Astrocyte (in vitro differentiated cells and primary cell): Measurements from ENCODE around the gene ANO4. TPM values are rescaled to one million over a fixed set of nuclear protein-coding genes. Genes with fewer than 3 reads are reported as not detected.

Experiments used
- DNase-seq: peaks from one replicate; pipeline ENCODE4 v3.0.0-alpha.2; 2010; ENCODE audit warnings: low read depth
- FAIRE-seq: peaks from 2 replicates; lab custom pipeline; 2011; peaks lifted over from hg19 to GRCh38; lab: Jason Lieb, UNC
- H2AFZ ChIP-seq: 2 replicates; pipeline ENCODE4 v1.6.0; 2012; ENCODE audit warnings: low read depth, low read length, inconsistent platforms
- H3K27ac ChIP-seq: 2 replicates; pipeline ENCODE4 v1.5.1; 2011; ENCODE audit warnings: low read depth, low read length, inconsistent platforms
- H3K27me3 ChIP-seq: 2 replicates; pipeline ENCODE4 v1.6.0; 2011; ENCODE audit warnings: low read length, inconsistent platforms; ENCODE audit not compliant: insufficient read depth
- H3K36me3 ChIP-seq: 2 replicates; pipeline ENCODE4 v1.5.1; 2011; ENCODE audit warnings: low read length, inconsistent platforms; ENCODE audit not compliant: insufficient read depth
- H3K4me1 ChIP-seq: 2 replicates; pipeline ENCODE4 v1.5.1; 2011; ENCODE audit warnings: low read length, inconsistent platforms; ENCODE audit not compliant: insufficient read depth
- H3K4me2 ChIP-seq: 2 replicates; pipeline ENCODE4 v1.6.0; 2012; ENCODE audit warnings: low read length, inconsistent platforms
- H3K4me3 ChIP-seq: 2 replicates; pipeline ENCODE4 v1.5.1; 2011; ENCODE audit warnings: low read depth, mild to moderate bottlenecking, low read length, inconsistent platforms; ENCODE audit not compliant: insufficient read depth
- H3K79me2 ChIP-seq: 2 replicates; pipeline ENCODE4 v1.6.0; 2012; ENCODE audit warnings: mild to moderate bottlenecking, low read length, inconsistent platforms; ENCODE audit not compliant: insufficient read depth
- H3K9ac ChIP-seq: 2 replicates; pipeline ENCODE4 v1.6.0; 2012; ENCODE audit warnings: mild to moderate bottlenecking, low read length, inconsistent platforms
- H3K9me3 ChIP-seq: 2 replicates; pipeline ENCODE4 v1.5.1; 2012; ENCODE audit warnings: low read depth, mild to moderate bottlenecking, low read length, inconsistent platforms; ENCODE audit not compliant: insufficient read depth
- H4K20me1 ChIP-seq: 2 replicates; pipeline ENCODE4 v1.6.0; 2012; ENCODE audit warnings: low read length, inconsistent platforms; ENCODE audit not compliant: insufficient read depth
- H3K27ac Mint-ChIP-seq: one replicate; pipeline ENCODE4 v1.8.0; 2021; ENCODE audit warnings: mild to moderate bottlenecking, mixed read lengths; ENCODE audit not compliant: unreplicated experiment
- H3K27me3 Mint-ChIP-seq: one replicate; pipeline ENCODE4 v1.8.0; 2021; ENCODE audit warnings: low read depth, mixed read lengths; ENCODE audit not compliant: unreplicated experiment
- H3K36me3 Mint-ChIP-seq: one replicate; pipeline ENCODE4 v1.8.0; 2021; ENCODE audit warnings: low read depth, mixed read lengths; ENCODE audit not compliant: unreplicated experiment
- H3K4me1 Mint-ChIP-seq: one replicate; pipeline ENCODE4 v1.8.0; 2021; ENCODE audit warnings: low read depth, mixed read lengths; ENCODE audit not compliant: unreplicated experiment
- H3K4me3 Mint-ChIP-seq: one replicate; pipeline ENCODE4 v1.8.0; 2021; ENCODE audit warnings: mild to moderate bottlenecking, moderate library complexity, mixed read lengths; ENCODE audit not compliant: unreplicated experiment
- H3K9me3 Mint-ChIP-seq: one replicate; pipeline ENCODE4 v1.8.0; 2021; ENCODE audit warnings: mild to moderate bottlenecking, mixed read lengths; ENCODE audit not compliant: unreplicated experiment
- CTCF ChIP-seq: IDR thresholded peaks from 2 replicates; pipeline ENCODE4 v1.5.1; 2011; ENCODE audit warnings: low read depth, mild to moderate bottlenecking, inconsistent platforms, low read length, moderate library complexity; ENCODE audit not compliant: insufficient read depth
- EZH2 ChIP-seq: IDR thresholded peaks from 2 replicates; pipeline ENCODE4 v1.6.1; 2012; ENCODE audit warnings: mild to moderate bottlenecking, low read length, inconsistent platforms; ENCODE audit not compliant: insufficient read depth
- total RNA-seq: library from RNA; stranded (reverse); gene quantifications from 2 replicates; pipeline ENCODE4 v1.2.1, GENCODE V29; 2021

The ANO4 gene
- total RNA-seq, 1 donor from 2014 or later = 41.3 TPM

- Mint-ChIP-seq H3K27me3 (no peaks in the 10 kb centered on the region), H3K27ac (no peak overlapping the region)
- no peaks in the 10 kb centered on the region for H3K79me2 ChIP-seq
Measured at GRCh38 chr12:100758083-100758482, 36.5 kb upstream of the ANO4 start.

GRCh38 chr12:100767371-100767770, 27.2 kb upstream of the ANO4 start:
- H3K4me1 Mint-ChIP-seq = no peaks in the 10 kb centered on the region
- Histone ChIP-seq H3K27me3 (no peaks in the 10 kb centered on the region), H2AFZ (no peak overlapping the region), H4K20me1 (no peaks in the 10 kb centered on the region), H3K4me1 (no peaks in the 10 kb centered on the region), H3K4me2 (no peak overlapping the region), H3K9me3 (no peaks in the 10 kb centered on the region), H3K27ac (no peak overlapping the region), H3K36me3 (no peaks in the 10 kb centered on the region), H3K9ac (no peak overlapping the region), H3K79me2 (no peaks in the 10 kb centered on the region), H3K4me3 (no peak overlapping the region)
- H3K36me3 Mint-ChIP-seq = peaks cover 4% of the 10 kb centered on the region
- H3K4me3 Mint-ChIP-seq = no peak overlapping the region
- no peak overlapping the region for H3K27ac Mint-ChIP-seq
- no peak for TF ChIP-seq CTCF
- TF ChIP-seq EZH2 = no peak
- H3K9me3 Mint-ChIP-seq = no peaks in the 10 kb centered on the region
- DNase-seq (no peak), FAIRE-seq (no peak)
- H3K27me3 Mint-ChIP-seq = no peaks in the 10 kb centered on the region

More at GRCh38 chr12:100758083-100758482, 36.5 kb upstream of the ANO4 start:
- Histone ChIP-seq H3K4me1 (no peaks in the 10 kb centered on the region), H3K27me3 (no peaks in the 10 kb centered on the region), H3K9ac (no peak overlapping the region), H3K27ac (no peak overlapping the region), H4K20me1 (no peaks in the 10 kb centered on the region), H3K36me3 (no peaks in the 10 kb centered on the region), H3K9me3 (no peaks in the 10 kb centered on the region), H3K4me2 (no peak overlapping the region), H3K4me3 (no peak overlapping the region), H2AFZ (no peak overlapping the region)
- no peak for DNase-seq
- H3K4me1 Mint-ChIP-seq = no peaks in the 10 kb centered on the region
- H3K4me3 Mint-ChIP-seq = no peak overlapping the region
- no peak for TF ChIP-seq EZH2
- no peak for TF ChIP-seq CTCF
- H3K36me3 Mint-ChIP-seq = peaks cover 8% of the 10 kb centered on the region
- no peak for FAIRE-seq
- H3K9me3 Mint-ChIP-seq = peaks cover 3% of the 10 kb centered on the region

GRCh38 chr12:100767950-100768349, 26.6 kb upstream of the ANO4 start:
- Histone ChIP-seq H3K4me2 (no peak overlapping the region), H3K27ac (no peak overlapping the region), H2AFZ (no peak overlapping the region), H3K9ac (no peak overlapping the region), H3K27me3 (no peaks in the 10 kb centered on the region), H4K20me1 (no peaks in the 10 kb centered on the region), H3K4me3 (no peak overlapping the region), H3K79me2 (no peaks in the 10 kb centered on the region), H3K9me3 (no peaks in the 10 kb centered on the region), H3K4me1 (no peaks in the 10 kb centered on the region), H3K36me3 (no peaks in the 10 kb centered on the region)
- Mint-ChIP-seq H3K4me3 (no peak overlapping the region), H3K27ac (no peak overlapping the region), H3K4me1 (no peaks in the 10 kb centered on the region), H3K27me3 (no peaks in the 10 kb centered on the region), H3K36me3 (no peaks in the 10 kb centered on the region), H3K9me3 (no peaks in the 10 kb centered on the region)
- no peak for FAIRE-seq
- no peak for TF ChIP-seq EZH2
- TF ChIP-seq CTCF = no peak
- DNase-seq = no peak
